Measurements from ENCODE around the gene AOAH. TPM values are rescaled to one million over a fixed set of nuclear protein-coding genes. Genes with fewer than 3 reads are reported as not detected.
"Not testable (repeated sequence)": the region's sequence is repeated elsewhere in the genome, so short reads cannot be mapped to it uniquely, and the experiment has no call there.

Gene AOAH
- total and polyA plus RNA-seq, 8 donors: 1.6 to 35.8 (median 4.3) TPM; not detected in 1

DNA sequence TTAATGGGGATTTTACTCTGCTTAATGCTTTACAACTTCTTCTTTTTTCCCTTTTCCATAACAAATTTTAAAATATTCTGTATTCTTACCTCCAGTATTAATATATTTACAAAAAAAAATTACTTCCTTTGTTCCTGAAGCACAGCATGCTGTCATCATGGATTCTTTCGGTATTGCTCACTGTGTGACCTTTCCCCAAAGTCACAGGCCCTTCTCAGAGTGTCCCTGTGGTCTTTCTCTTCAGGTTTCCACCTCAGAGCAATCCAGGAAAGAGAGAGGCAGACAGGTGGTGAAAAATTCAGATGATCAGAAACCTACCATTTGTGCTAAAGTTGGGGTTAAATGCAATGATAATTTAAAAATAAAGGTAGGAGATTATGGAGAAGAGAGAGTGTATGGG is 13.0 kb downstream of the AOAH start:
- H3K27ac ChIP-seq: no peak overlapping the region
- WGBS, 5 donors: 75 to 93% (median 84%) methylated on average over 1 of the region's 1 CpG
- H3K4me1 ChIP-seq: peaks cover 0 to 10% (median 2%) of the 10 kb centered on the region in 4 donors
- TF ChIP-seq POLR2A (IDR thresholded peaks at IDR 0.05): no peak
- DNase-seq: no peak
- no peaks in the 10 kb centered on the region for H3K36me3 ChIP-seq
- H3K27me3 ChIP-seq: no peaks in the 10 kb centered on the region
- intact Hi-C loops (cut with DNase I; ENCODE audit: low total_unique reads): no loop called here
- no peak overlapping the region for H3K4me3 ChIP-seq
- H3K9me3 ChIP-seq: peaks cover 0 to 8% (median 3%) of the 10 kb centered on the region in 4 donors

DNA sequence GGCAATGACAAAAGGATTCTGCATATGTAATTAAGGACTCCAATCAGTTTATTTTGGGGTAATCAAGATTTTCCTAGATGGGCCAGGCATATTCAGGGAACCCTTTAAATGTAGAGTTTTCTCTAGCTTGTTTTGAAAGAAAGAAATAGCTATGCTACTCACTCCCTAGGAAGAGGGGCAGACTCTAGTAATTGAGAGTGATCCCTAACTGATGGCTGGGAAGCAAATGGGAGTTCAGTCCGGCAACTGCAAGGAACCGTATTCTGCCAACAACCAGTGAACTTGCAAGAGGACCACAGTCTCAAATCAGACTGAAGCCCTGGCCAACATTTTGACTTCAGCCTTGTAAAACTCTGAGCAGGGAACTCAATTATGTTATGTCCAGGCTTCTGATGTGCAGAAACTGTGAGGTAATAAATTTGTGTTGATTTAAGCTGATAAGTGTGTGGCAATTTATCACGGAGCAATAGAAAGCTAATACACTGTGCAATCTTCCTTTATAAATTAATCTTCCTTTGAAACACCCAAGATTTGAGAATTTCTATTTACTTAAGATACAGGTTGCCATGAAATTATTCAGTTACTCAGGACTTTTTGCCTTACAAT is 14.0 kb downstream of the AOAH start:
- Histone ChIP-seq H3K27me3 (no peaks in the 10 kb centered on the region), H3K27ac (no peak overlapping the region), H3K36me3 (no peaks in the 10 kb centered on the region), H3K9me3 (peaks cover 0 to 13% (median 4%) of the 10 kb centered on the region in 4 donors), H3K4me3 (no peak overlapping the region), H3K4me1 (peaks cover 0 to 10% (median 2%) of the 10 kb centered on the region in 4 donors)
- DNase-seq: peak in 1 of 2 donors; percentile 50
- intact Hi-C loops (cut with DNase I; ENCODE audit: low total_unique reads): no loop called here
- TF ChIP-seq EP300 (IDR thresholded peaks at IDR 0.05) (no peak), POLR2A (IDR thresholded peaks at IDR 0.05) (no peak), POLR2AphosphoS5 (IDR thresholded peaks at IDR 0.05) (no peak)
- TF ChIP-seq, protein P1, sequence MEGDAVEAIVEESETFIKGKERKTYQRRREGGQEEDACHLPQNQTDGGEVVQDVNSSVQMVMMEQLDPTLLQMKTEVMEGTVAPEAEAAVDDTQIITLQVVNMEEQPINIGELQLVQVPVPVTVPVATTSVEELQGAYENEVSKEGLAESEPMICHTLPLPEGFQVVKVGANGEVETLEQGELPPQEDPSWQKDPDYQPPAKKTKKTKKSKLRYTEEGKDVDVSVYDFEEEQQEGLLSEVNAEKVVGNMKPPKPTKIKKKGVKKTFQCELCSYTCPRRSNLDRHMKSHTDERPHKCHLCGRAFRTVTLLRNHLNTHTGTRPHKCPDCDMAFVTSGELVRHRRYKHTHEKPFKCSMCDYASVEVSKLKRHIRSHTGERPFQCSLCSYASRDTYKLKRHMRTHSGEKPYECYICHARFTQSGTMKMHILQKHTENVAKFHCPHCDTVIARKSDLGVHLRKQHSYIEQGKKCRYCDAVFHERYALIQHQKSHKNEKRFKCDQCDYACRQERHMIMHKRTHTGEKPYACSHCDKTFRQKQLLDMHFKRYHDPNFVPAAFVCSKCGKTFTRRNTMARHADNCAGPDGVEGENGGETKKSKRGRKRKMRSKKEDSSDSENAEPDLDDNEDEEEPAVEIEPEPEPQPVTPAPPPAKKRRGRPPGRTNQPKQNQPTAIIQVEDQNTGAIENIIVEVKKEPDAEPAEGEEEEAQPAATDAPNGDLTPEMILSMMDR (IDR thresholded peaks at IDR 0.05): no peak
- WGBS, 5 donors: 23 to 52% (median 26%) methylated on average over 3 of the region's 3 CpGs

DNA sequence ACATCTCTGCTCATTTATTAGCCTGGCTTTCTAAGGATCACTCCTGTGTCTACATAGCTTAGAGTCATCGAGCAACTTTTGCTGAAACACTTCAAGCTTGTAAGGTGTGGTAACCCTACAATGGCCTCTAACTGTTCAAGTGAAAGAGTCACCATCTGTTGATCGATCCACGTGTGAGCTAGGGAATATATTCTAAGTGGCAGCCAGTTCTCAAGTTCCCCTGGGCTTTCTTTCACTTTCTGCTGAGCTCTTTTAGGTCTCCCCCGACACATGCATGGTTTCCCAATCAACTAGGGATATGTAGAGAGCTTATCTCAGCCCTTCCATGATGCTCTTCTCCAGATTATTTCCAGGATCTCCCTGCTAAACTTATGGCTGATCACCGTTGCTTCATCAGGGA is 15.5 kb downstream of the AOAH start:
- intact Hi-C loops (cut with DNase I; ENCODE audit: low total_unique reads): no loop called here

DNA sequence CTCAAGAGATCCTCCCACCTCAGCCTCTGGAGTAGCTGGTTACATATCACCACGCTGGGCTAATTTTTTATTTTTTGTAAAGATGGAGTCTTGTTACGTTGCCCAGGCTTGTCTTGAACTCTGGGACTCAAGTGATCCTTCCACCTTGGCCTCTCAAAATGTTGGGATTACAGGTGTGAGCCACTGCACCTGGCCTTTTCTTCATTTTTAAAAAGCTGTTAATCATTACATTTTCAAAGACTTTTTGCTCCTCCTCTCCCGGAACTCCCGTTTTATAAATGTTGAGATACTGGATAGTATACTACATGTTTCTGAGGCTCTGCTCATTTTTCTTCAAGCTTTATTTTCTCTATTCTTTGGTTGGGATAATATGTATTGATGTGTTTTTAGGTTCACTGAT is 16.4 kb downstream of the AOAH start:
- no peak for DNase-seq
- no peaks in the 10 kb centered on the region for H3K27me3 ChIP-seq
- H3K36me3 ChIP-seq: no peaks in the 10 kb centered on the region
- intact Hi-C loops (cut with DNase I; ENCODE audit: low total_unique reads): no loop called here
- H3K27ac ChIP-seq: no peak overlapping the region
- 63 to 71% (median 69%) methylated on average over 4 of the region's 4 CpGs for WGBS, 5 donors
- no peak for TF ChIP-seq POLR2A (IDR thresholded peaks at IDR 0.05)
- TF ChIP-seq, protein P1 (IDR thresholded peaks at IDR 0.05): no peak
- TF ChIP-seq EP300 (IDR thresholded peaks at IDR 0.05): no peak
- TF ChIP-seq POLR2AphosphoS5 (IDR thresholded peaks at IDR 0.05): no peak
- H3K9me3 ChIP-seq: peaks cover 0 to 13% (median 4%) of the 10 kb centered on the region in 4 donors
- H3K4me3 ChIP-seq: no peak overlapping the region
- peaks cover 0 to 10% (median 2%) of the 10 kb centered on the region in 4 donors for H3K4me1 ChIP-seq

More for the DNA sequence above, 15.5 kb downstream of the AOAH start:
- Histone ChIP-seq H3K4me1 (peaks cover 0 to 10% (median 2%) of the 10 kb centered on the region in 4 donors), H3K27me3 (no peaks in the 10 kb centered on the region), H3K4me3 (no peak overlapping the region), H3K9me3 (peaks cover 0 to 13% (median 4%) of the 10 kb centered on the region in 4 donors), H3K27ac (no peak overlapping the region), H3K36me3 (no peaks in the 10 kb centered on the region)
- TF ChIP-seq, protein P1 (IDR thresholded peaks at IDR 0.05): no peak
- no peak for TF ChIP-seq POLR2AphosphoS5 (IDR thresholded peaks at IDR 0.05)
- WGBS, 5 donors: 68 to 84% (median 76%) methylated on average over 5 of the region's 5 CpGs
- no peak for DNase-seq

DNA sequence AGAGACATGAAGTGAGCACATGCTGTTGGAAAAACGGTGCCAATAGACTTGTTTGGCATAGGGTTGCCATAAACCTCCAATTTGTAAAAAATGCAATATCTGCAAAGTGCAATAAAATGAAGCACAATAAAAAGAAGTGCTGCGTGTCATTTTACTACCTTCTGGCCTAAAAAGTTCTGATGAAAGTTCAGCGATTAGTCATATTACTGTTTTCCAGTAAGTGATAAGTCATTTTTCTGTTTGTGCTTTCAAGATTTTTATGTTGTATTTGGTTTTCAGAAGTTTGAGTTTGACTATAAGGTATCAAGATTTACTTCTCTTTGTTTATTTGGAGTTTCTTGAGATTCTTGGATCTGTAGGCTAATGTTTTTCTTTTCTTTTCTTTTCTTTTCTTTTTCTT is 16.8 kb downstream of the AOAH start:
- Histone ChIP-seq H3K4me3 (no peak overlapping the region), H3K27me3 (no peaks in the 10 kb centered on the region), H3K27ac (no peak overlapping the region), H3K36me3 (no peaks in the 10 kb centered on the region), H3K9me3 (peaks cover 0 to 13% (median 4%) of the 10 kb centered on the region in 4 donors), H3K4me1 (peaks cover 0 to 10% (median 2%) of the 10 kb centered on the region in 4 donors)
- WGBS, 5 donors: 82 to 93% (median 84%) methylated on average over 3 of the region's 3 CpGs
- TF ChIP-seq POLR2AphosphoS5 (IDR thresholded peaks at IDR 0.05) (no peak), EP300 (IDR thresholded peaks at IDR 0.05) (no peak), POLR2A (IDR thresholded peaks at IDR 0.05) (no peak)
- TF ChIP-seq, protein P1 (IDR thresholded peaks at IDR 0.05): no peak
- DNase-seq: no peak
- intact Hi-C loops (cut with DNase I; ENCODE audit: low total_unique reads): no loop called here

DNA sequence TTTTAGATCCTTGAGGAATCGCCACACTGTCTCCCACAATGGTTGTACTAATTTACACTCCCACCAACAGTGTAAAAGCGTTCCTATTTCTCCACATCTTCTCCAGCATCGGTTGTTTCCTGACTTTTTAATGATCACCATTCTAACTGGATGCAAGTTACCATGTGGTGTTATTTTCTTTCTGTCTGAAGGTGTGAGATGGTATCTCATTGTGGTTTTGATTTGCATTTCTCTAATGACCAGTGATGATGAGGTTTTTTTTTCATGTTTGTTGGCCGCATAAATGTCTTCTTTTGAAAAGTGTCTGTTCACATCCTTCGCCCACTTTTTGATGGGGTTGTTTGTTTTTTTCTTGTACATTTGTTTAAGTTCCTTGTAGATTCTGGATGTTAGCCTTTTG is 20.4 kb downstream of the AOAH start:
- WGBS, 5 donors: 82 to 94% (median 93%) methylated on average over 5 of the region's 5 CpGs
- H3K27ac ChIP-seq; H3K27me3 ChIP-seq; H3K36me3 ChIP-seq; H3K4me3 ChIP-seq; intact Hi-C loops (cut with DNase I; ENCODE audit: low total_unique reads); DNase-seq; H3K4me1 ChIP-seq: not testable (repeated sequence)
- H3K9me3 ChIP-seq: peaks cover 0 to 13% (median 4%) of the 10 kb centered on the region in 4 donors
